GM18498 (cell line): ENCODE data around the gene FCGR1A.

Experiments
- ATAC-seq: cut with Tn5 transposase; IDR thresholded peaks from one replicate; pipeline ENCODE4 v1.9.1; 2021; ENCODE audit warnings: mild to moderate bottlenecking, moderate library complexity; ENCODE audit not compliant: unreplicated experiment

FCGR1A gene

GRCh38 chr1:149831764-149832315 is 49.3 kb downstream of the FCGR1A start:
- peak; percentile 17 for ATAC-seq

DNA sequence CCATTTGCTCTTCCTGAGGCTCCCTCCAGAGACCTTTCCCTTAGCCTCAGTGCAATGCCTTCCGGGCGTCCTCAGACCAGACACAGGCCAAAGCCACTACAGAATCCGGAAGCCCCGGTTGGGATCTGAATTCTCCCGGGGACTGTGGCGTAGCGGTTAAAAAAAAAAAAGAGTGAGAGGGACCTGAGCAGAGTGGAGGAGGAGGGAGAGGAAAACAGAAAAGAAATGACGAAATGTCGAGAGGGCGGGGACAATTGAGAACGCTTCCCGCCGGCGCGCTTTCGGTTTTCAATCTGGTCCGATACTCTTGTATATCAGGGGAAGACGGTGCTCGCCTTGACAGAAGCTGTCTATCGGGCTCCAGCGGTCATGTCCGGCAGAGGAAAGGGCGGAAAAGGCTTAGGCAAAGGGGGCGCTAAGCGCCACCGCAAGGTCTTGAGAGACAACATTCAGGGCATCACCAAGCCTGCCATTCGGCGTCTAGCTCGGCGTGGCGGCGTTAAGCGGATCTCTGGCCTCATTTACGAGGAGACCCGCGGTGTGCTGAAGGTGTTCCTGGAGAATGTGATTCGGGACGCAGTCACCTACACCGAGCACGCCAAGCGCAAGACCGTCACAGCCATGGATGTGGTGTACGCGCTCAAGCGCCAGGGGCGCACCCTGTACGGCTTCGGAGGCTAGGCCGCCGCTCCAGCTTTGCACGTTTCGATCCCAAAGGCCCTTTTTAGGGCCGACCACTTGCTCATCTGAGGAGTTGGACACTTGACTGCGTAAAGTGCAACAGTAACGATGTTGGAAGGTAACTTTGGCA is 50.0 kb downstream of the FCGR1A start:
- peak; percentile 75 for ATAC-seq

GRCh38 chr1:149833144-149833543 is 50.6 kb downstream of the FCGR1A start:
- peak; percentile 10 for ATAC-seq

- ATAC-seq: peak; percentile 30
Observed at GRCh38 chr1:149841149-149841548, 58.7 kb downstream of the FCGR1A start.
